ENCODE results near the gene DCP1B. TPM values are rescaled to one million over a fixed set of nuclear protein-coding genes. Genes with fewer than 3 reads are reported as not detected.

The DCP1B gene
- total and polyA plus RNA-seq, 2 donors from 2014 or later: 11.3 to 15.0 TPM

GRCh38 chr12:2017546-2018337 lies 13.5 kb upstream of the DCP1B start:
- no peaks in the 10 kb centered on the region for H3K27me3 ChIP-seq (ENCODE audit: control insufficient read depth, insufficient read depth, low read length)
- no peak overlapping the region for H3K9ac ChIP-seq (ENCODE audit: low read length in 3 of 3)
- intact Hi-C loops (cut with DNase I): no loop called here
- DNase-seq (peak in 4 of 5 donors; percentile 48 to 77 (median 76)), FAIRE-seq (no peak)
- H3K9me3 ChIP-seq (ENCODE audit: control insufficient read depth in 2 of 3, insufficient read depth in 1 of 3, low read length in 3 of 3): no peaks in the 10 kb centered on the region
- no peak overlapping the region for H3K27ac ChIP-seq (ENCODE audit: low read depth in 2 of 2, low read length in 2 of 2)
- no peaks in the 10 kb centered on the region for H3K36me3 ChIP-seq (ENCODE audit: control insufficient read depth in 2 of 3, insufficient read depth in 3 of 3, low read length in 3 of 3)
- H3K4me1 ChIP-seq (ENCODE audit: control insufficient read depth in 2 of 3, insufficient read depth in 2 of 3, low read depth in 1 of 3, low read length in 3 of 3): peaks cover 0 to 9% (median 6%) of the 10 kb centered on the region in 3 donors
- H3K4me3 ChIP-seq (ENCODE audit: low read length in 3 of 3): no peak overlapping the region
- no peak for TF ChIP-seq CTCF (IDR thresholded peaks at IDR 0.05; ENCODE audit: borderline replicate concordance, extremely low read depth, insufficient read depth)

GRCh38 chr12:2016862-2017545 lies 12.7 kb upstream of the DCP1B start:
- no peak overlapping the region for H3K4me3 ChIP-seq (ENCODE audit: low read length in 3 of 3)
- DNase-seq (no peak), FAIRE-seq (no peak)
- no peak overlapping the region for H3K27ac ChIP-seq (ENCODE audit: low read depth in 2 of 2, low read length in 2 of 2)
- no peak for TF ChIP-seq CTCF (IDR thresholded peaks at IDR 0.05; ENCODE audit: borderline replicate concordance, extremely low read depth, insufficient read depth)
- intact Hi-C loops (cut with DNase I): no loop called here
- H3K9ac ChIP-seq (ENCODE audit: low read length in 3 of 3): no peak overlapping the region
- H3K36me3 ChIP-seq (ENCODE audit: control insufficient read depth in 2 of 3, insufficient read depth in 3 of 3, low read length in 3 of 3): no peaks in the 10 kb centered on the region
- H3K9me3 ChIP-seq (ENCODE audit: control insufficient read depth in 2 of 3, insufficient read depth in 1 of 3, low read length in 3 of 3): no peaks in the 10 kb centered on the region
- peaks cover 0 to 9% (median 6%) of the 10 kb centered on the region in 3 donors for H3K4me1 ChIP-seq (ENCODE audit: control insufficient read depth in 2 of 3, insufficient read depth in 2 of 3, low read depth in 1 of 3, low read length in 3 of 3)
- H3K27me3 ChIP-seq (ENCODE audit: control insufficient read depth, insufficient read depth, low read length): no peaks in the 10 kb centered on the region

DNA sequence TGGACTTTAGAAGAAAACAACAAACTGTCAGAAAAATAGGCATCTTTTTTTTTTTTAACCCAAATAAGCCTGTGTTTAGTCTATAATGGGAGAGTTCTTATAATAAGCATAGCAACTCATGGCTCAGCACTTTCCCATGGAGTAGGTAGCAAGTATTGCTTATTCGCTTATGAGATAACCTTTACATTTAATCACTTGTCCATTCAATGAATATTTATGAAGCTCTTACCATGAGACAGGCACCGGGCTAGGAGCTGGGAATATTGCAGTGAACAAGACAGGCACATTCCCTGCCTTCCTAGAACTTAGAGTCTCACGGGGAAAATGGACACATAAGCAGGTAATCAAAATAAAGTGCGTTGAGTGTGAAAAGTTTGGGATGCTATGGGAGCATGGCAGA lies 10.0 kb upstream of the DCP1B start:
- DNase-seq: no peak
- Histone ChIP-seq H3K9me3 (ENCODE audit: control insufficient read depth in 2 of 3, insufficient read depth in 1 of 3, low read length in 3 of 3) (no peaks in the 10 kb centered on the region), H3K36me3 (ENCODE audit: control insufficient read depth in 2 of 3, insufficient read depth in 3 of 3, low read length in 3 of 3) (no peaks in the 10 kb centered on the region), H3K27me3 (ENCODE audit: control insufficient read depth, insufficient read depth, low read length) (no peaks in the 10 kb centered on the region), H3K4me1 (ENCODE audit: control insufficient read depth in 2 of 3, insufficient read depth in 2 of 3, low read depth in 1 of 3, low read length in 3 of 3) (peaks cover 0 to 9% (median 6%) of the 10 kb centered on the region in 3 donors), H3K4me3 (ENCODE audit: low read length in 3 of 3) (no peak overlapping the region), H3K9ac (ENCODE audit: low read length in 3 of 3) (no peak overlapping the region), H3K27ac (ENCODE audit: low read depth in 2 of 2, low read length in 2 of 2) (no peak overlapping the region)
- no peak for FAIRE-seq
- TF ChIP-seq CTCF (IDR thresholded peaks at IDR 0.05; ENCODE audit: borderline replicate concordance, extremely low read depth, insufficient read depth): no peak
- intact Hi-C loops (cut with DNase I): no loop called here
